PC-3 (cell line): ENCODE data around the gene KIF5C. TPM values are rescaled to one million over a fixed set of nuclear protein-coding genes. Genes with fewer than 3 reads are reported as not detected.

Experiments
- ATAC-seq: fragments of 200-7000 bp; cut with Tn5 transposase; 2 replicates; pipeline ENCODE4 v1.9.1; 2020; ENCODE audit warnings: mild to moderate bottlenecking, moderate library complexity
- BruUV-seq: library from RNA; stranded (reverse); fragments of 400-500 nt; replicated peaks from 2 replicates; lab custom pipeline; 2021; lab: Mats Ljungman, UMichigan
- CTCF ChIA-PET: fragments of 300-600 bp; sonication (Branson Sonifier 250); formaldehyde crosslinking; loops from one replicate; lab custom pipeline; 2022; ENCODE audit warnings: antibody characterized with exemption; lab: Charles Lee
- POLR2A ChIA-PET: fragments of 300-600 bp; sonication (Branson Sonifier 250); formaldehyde crosslinking; loops from one replicate; lab custom pipeline; 2022; ENCODE audit warnings: antibody characterized with exemption; ENCODE audit not compliant: unreplicated experiment; lab: Charles Lee
- DNase-seq: peaks from one replicate; pipeline ENCODE4 v3.0.0-alpha.2; 2015
- H2AFZ ChIP-seq: fragments of 300-600 bp; sonication (generic); 2 replicates; pipeline ENCODE4 v1.6.0; 2016; ENCODE audit warnings: antibody characterized with exemption, low read length
- H3F3A ChIP-seq: fragments of 300-600 bp; sonication (generic); one replicate; pipeline ENCODE4 v1.6.0; 2017; ENCODE audit warnings: antibody characterized with exemption, low read length, control low read depth, mild to moderate bottlenecking; ENCODE audit not compliant: unreplicated experiment
- H3K27ac ChIP-seq: fragments of 300-600 bp; sonication (generic); 2 replicates; pipeline ENCODE4 v1.5.1; 2016; ENCODE audit warnings: mild to moderate bottlenecking, low read length
- H3K27me3 ChIP-seq: fragments of 300-600 bp; sonication (generic); 2 replicates; pipeline ENCODE4 v1.6.1; 2016; ENCODE audit warnings: low read length, mixed read lengths
- H3K36me3 ChIP-seq: fragments of 300-600 bp; sonication (generic); 2 replicates; pipeline ENCODE4 v1.6.1; 2016; ENCODE audit warnings: low read depth, mixed run types, low read length, mixed read lengths
- H3K4me1 ChIP-seq: fragments of 300-600 bp; sonication (generic); 2 replicates; pipeline ENCODE4 v1.5.1; 2016; ENCODE audit warnings: low read length; ENCODE audit not compliant: insufficient read depth
- H3K4me2 ChIP-seq: fragments of 300-600 bp; sonication (generic); 2 replicates; pipeline ENCODE4 v1.6.0; 2016; ENCODE audit warnings: low read length
- H3K4me3 ChIP-seq: fragments of 300-600 bp; sonication (generic); 2 replicates; pipeline ENCODE4 v1.5.1; 2016; ENCODE audit warnings: mild to moderate bottlenecking, low read length, mixed read lengths
- H3K79me2 ChIP-seq: fragments of 300-600 bp; sonication (generic); 2 replicates; pipeline ENCODE4 v1.6.1; 2017; ENCODE audit warnings: low read length, mixed read lengths
- H3K9ac ChIP-seq: fragments of 300-600 bp; sonication (generic); 2 replicates; pipeline ENCODE4 v1.6.0; 2016; ENCODE audit warnings: mild to moderate bottlenecking, low read length
- H3K9me2 ChIP-seq: fragments of 300-600 bp; sonication (generic); replicated peaks from 2 replicates; pipeline ENCODE4 v1.6.1; 2016; ENCODE audit warnings: mixed run types, low read length, mixed read lengths
- H3K9me3 ChIP-seq: fragments of 300-600 bp; sonication (generic); 2 replicates; pipeline ENCODE4 v1.6.1; 2016; ENCODE audit warnings: low read length, mixed read lengths
- H4K20me1 ChIP-seq: fragments of 300-600 bp; sonication (generic); 2 replicates; pipeline ENCODE4 v1.6.1; 2016; ENCODE audit warnings: low read length, mixed read lengths
- EZH2 ChIP-seq: fragments of 300-600 bp; sonication (generic); IDR thresholded peaks from one replicate; pipeline ENCODE4 v1.6.1; 2017; ENCODE audit warnings: antibody characterized with exemption, mild to moderate bottlenecking, low read length; ENCODE audit not compliant: unreplicated experiment
- EZH2phosphoT487 ChIP-seq: fragments of 300-600 bp; sonication (generic); IDR thresholded peaks from 2 replicates; pipeline ENCODE4 v1.6.1; 2018; ENCODE audit warnings: mild to moderate bottlenecking, antibody characterized with exemption, low read length, borderline replicate concordance
- intact Hi-C: fragments of 100-400 bp; cut with micrococcal nuclease; formaldehyde crosslinking; loops from 2 replicates; pipeline ENCODE4 v1.9.0; 2023
- total RNA-seq: library from RNA; depleted of rRNA; stranded (reverse); fragments of >200 nt; gene quantifications from 2 replicates; pipeline ENCODE4 v1.2.3, GENCODE V29; 2014
- TF ChIP-seq, protein P1 (sequence below): fragments of 300-600 bp; sonication (generic); conservative IDR thresholded peaks from 2 replicates; pipeline ENCODE4 v1.5.1; 2017; ENCODE audit warnings: antibody characterized with exemption, low read depth, mild to moderate bottlenecking, low read length

Gene KIF5C
- total RNA-seq, 1 experiment from 2014 or later, result 4.0 TPM

DNA sequence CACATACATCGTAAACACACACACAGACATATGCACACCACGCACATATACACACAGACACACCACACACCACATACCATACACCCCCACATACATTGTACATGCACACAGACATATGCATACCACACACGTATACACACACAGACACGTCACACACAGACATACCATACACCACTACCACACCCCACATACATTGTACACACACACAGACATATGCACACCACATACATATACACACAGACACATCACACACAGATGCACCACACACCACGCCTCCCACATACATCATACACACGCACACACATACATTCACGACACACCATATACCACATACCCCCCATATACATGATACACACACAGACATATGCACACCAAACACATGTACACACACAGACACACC is 58.4 kb downstream of the KIF5C start:
- Histone ChIP-seq H3K9me2 (no peaks in the 10 kb centered on the region), H4K20me1 (no peaks in the 10 kb centered on the region), H3F3A (no peaks in the 10 kb centered on the region), H3K27me3 (no peaks in the 10 kb centered on the region), H3K4me2 (no peak overlapping the region), H3K79me2 (no peaks in the 10 kb centered on the region), H2AFZ (no peak overlapping the region), H3K9ac (no peak overlapping the region), H3K4me3 (no peak overlapping the region), H3K9me3 (no peaks in the 10 kb centered on the region), H3K4me1 (no peaks in the 10 kb centered on the region), H3K27ac (no peak overlapping the region), H3K36me3 (no peaks in the 10 kb centered on the region)
- DNase-seq (no peak), ATAC-seq (no peak)
- POLR2A ChIA-PET, result no interaction called here
- BruUV-seq, result no TSS peak
- CTCF ChIA-PET, result no interaction called here
- intact Hi-C loops, result no loop called here
- no peak for TF ChIP-seq EZH2phosphoT487
- TF ChIP-seq, protein P1, sequence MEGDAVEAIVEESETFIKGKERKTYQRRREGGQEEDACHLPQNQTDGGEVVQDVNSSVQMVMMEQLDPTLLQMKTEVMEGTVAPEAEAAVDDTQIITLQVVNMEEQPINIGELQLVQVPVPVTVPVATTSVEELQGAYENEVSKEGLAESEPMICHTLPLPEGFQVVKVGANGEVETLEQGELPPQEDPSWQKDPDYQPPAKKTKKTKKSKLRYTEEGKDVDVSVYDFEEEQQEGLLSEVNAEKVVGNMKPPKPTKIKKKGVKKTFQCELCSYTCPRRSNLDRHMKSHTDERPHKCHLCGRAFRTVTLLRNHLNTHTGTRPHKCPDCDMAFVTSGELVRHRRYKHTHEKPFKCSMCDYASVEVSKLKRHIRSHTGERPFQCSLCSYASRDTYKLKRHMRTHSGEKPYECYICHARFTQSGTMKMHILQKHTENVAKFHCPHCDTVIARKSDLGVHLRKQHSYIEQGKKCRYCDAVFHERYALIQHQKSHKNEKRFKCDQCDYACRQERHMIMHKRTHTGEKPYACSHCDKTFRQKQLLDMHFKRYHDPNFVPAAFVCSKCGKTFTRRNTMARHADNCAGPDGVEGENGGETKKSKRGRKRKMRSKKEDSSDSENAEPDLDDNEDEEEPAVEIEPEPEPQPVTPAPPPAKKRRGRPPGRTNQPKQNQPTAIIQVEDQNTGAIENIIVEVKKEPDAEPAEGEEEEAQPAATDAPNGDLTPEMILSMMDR, result no peak
- no peak for TF ChIP-seq EZH2

DNA sequence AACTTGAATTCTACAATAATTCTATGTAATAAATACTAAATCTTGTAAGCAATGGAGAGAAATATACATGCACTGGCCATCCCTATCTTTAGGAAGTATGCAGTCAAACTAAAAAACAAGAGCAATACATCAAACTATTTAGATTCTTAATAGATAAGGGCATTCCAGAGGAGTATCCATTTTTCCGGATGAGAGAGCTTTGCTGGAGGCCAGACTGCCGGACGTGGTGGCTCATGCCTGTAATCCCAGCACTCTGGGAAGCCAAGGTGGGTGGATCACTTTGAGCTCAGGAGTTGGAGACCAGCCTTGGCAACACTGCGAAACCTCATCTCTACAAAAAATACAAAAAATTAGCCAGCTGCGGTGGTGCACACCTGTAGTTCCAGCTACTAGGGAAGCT is 60.8 kb downstream of the KIF5C start:
- Histone ChIP-seq H3K27me3 (no peaks in the 10 kb centered on the region), H3K9me2 (no peaks in the 10 kb centered on the region), H3K79me2 (no peaks in the 10 kb centered on the region), H3K27ac (no peak overlapping the region), H3K9ac (no peak overlapping the region), H3F3A (no peaks in the 10 kb centered on the region), H2AFZ (no peak overlapping the region), H3K9me3 (no peaks in the 10 kb centered on the region), H4K20me1 (no peaks in the 10 kb centered on the region), H3K4me3 (no peak overlapping the region), H3K36me3 (no peaks in the 10 kb centered on the region), H3K4me2 (no peak overlapping the region), H3K4me1 (no peaks in the 10 kb centered on the region)
- ATAC-seq, result no peak
- ChIA-PET CTCF (interaction anchor here (0.6 kb wide), 1 partner anchor 332 kb away, joined by 3 read pairs; no protein-coding TSS in a partner anchor), POLR2A (no interaction called here)
- intact Hi-C loops, result no loop called here
- TF ChIP-seq EZH2, result no peak
- TF ChIP-seq EZH2phosphoT487, result no peak
- TF ChIP-seq, protein P1, result no peak
- no peak for DNase-seq
- BruUV-seq, result no TSS peak

DNA sequence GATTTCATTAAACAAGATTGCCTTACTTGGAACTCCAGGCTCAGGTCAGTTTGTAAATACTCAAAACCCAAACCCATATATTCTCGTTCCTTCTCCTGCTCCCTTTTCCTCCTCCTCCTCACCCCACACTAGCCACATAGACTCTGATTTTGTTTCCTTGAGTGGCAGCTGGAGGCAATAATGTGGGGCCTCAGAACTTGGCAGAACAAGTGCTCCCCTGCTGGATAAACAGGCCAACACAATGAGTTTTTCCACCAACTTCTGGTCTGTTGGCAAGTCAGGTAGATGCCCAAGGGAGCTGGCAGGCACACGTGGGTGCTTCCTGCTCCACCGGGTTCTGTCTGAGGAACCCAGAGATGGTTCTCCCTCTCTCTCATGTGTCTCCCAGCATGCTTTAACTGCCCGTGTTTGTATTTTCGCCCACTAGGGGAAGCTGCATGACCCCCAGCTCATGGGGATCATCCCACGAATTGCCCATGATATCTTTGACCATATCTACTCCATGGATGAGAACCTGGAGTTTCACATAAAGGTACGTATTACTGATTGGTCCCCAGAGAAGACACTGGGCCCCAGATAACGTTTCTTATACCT is 61.9 kb downstream of the KIF5C start:
- Histone ChIP-seq H3K4me2 (no peak overlapping the region), H3K9ac (no peak overlapping the region), H3K9me3 (no peaks in the 10 kb centered on the region), H3K4me1 (no peaks in the 10 kb centered on the region), H3F3A (no peaks in the 10 kb centered on the region), H3K9me2 (no peaks in the 10 kb centered on the region), H3K4me3 (no peak overlapping the region), H4K20me1 (no peaks in the 10 kb centered on the region), H3K79me2 (no peaks in the 10 kb centered on the region), H2AFZ (no peak overlapping the region), H3K27ac (no peak overlapping the region), H3K36me3 (no peaks in the 10 kb centered on the region), H3K27me3 (no peaks in the 10 kb centered on the region; the same call in 1 of the 2 replicates)
- ATAC-seq (no peak), DNase-seq (peak; percentile 29)
- intact Hi-C loops, result no loop called here
- TF ChIP-seq, protein P1, result peak; percentile 38
- no peak for TF ChIP-seq EZH2
- ChIA-PET POLR2A (no interaction called here), CTCF (no interaction called here)
- no TSS peak for BruUV-seq
